GM12874 (cell line): Measurements from ENCODE around the gene HOXA3.
A peak's percentile ranks its signal among the peaks of the same experiment; 100 is the strongest.

ENCODE experiments used
- TF ChIP-seq, protein P1 (sequence below): IDR thresholded peaks from 2 replicates; pipeline ENCODE4 v1.5.1; 2011; ENCODE audit warnings: low read depth, mild to moderate bottlenecking, control low read depth, low read length, moderate library complexity; ENCODE audit not compliant: insufficient read depth

Gene HOXA3

DNA sequence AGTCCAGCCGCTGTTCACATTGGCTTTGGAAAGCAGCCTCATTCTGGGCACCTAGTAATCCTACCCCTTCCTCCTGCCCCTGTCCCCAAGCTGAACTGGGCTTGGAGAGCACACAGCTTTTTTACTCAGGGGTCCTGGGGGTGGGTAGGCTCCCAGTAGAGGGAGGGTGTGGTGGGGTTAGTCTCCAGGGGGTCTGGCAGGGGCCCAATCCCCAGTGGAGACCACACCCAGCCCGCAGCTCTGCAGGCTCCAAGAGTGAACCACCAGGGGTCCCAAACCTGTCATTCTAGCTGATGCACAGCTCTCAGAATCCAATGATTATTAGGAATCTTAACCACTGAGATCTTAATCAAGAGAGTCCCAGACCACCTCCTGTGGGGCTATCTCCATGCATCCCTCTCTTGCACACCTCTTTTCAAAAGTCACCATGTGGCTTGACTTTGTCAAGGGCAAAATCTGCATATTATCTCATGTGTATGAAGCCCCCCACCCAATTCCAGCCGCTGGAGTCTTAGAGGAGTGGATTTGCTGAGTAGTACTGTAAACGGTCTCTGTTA lies 30.0 kb upstream of the HOXA3 start:
- TF ChIP-seq, protein P1, sequence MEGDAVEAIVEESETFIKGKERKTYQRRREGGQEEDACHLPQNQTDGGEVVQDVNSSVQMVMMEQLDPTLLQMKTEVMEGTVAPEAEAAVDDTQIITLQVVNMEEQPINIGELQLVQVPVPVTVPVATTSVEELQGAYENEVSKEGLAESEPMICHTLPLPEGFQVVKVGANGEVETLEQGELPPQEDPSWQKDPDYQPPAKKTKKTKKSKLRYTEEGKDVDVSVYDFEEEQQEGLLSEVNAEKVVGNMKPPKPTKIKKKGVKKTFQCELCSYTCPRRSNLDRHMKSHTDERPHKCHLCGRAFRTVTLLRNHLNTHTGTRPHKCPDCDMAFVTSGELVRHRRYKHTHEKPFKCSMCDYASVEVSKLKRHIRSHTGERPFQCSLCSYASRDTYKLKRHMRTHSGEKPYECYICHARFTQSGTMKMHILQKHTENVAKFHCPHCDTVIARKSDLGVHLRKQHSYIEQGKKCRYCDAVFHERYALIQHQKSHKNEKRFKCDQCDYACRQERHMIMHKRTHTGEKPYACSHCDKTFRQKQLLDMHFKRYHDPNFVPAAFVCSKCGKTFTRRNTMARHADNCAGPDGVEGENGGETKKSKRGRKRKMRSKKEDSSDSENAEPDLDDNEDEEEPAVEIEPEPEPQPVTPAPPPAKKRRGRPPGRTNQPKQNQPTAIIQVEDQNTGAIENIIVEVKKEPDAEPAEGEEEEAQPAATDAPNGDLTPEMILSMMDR = no peak

DNA sequence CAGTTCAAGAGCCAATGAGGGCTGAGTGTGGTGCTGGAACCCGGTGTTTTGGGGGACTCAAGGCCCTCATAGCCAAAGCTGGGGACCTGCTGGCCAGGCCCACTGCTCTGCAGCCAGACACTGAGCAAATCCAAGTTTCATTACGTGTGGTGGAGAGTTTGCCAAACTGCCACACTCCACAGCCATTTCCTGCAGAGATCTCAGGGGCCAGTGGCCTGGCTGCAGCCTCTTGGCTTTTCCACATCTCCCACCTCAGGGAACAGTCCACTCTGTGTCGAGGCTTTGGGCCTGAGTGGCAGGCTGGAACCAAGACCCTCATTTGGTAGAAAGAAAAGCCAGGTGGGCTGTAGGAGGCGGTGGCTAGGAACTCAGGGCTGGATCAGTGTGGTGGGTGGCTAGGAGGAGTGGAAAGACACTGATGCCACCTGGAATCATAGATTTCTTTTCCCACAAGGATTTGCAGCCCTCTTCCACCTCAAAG lies 29.5 kb upstream of the HOXA3 start:
- TF ChIP-seq, protein P1 = no peak

DNA sequence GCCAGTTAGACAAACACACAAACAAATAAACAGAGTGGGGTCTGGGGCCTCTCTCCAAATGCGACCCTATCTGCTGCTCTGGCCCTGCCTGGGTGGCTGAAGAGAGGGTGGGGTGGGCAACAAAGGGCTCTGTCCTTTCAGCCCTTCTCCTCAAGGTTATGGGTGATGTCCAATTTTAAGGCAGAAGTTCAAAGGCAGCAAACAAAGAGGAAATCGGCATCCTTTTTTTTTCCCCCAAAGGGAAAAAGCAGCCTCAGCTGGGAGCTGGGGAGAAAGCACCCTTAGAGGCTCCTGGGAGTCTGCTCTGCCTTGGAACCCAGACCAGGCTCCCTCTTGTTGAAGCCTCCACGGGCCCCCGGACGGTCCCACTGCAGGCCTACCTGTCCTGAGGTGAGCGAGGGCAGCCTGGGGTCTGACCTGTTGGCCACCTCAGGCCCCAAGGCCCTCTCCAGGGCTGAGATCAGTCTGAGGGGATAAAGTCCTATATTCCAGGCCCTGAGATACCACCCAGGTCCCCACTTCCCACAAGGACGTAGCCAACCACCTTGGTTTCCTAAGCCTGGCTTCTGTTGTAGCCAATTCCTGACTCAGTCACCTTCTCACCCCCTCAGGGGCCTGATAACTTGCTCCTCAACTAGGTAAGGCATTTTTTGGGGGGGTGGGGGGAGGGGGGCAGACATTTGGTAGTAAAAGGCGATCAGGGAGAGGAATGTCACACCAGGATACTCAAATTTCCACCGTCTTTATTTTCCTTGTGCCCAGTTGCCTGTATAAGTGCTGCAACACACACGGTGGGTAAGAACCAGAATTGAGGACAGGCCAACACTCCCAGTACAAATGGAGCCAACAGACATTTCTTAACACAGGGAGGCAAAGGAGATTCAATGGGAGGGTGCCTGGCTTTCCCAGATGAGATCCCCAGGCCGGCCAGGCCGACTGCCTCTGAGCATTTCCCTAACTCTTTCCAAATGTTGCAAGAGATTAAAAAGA lies 28.3 kb upstream of the HOXA3 start:
- TF ChIP-seq, protein P1 = no peak

DNA sequence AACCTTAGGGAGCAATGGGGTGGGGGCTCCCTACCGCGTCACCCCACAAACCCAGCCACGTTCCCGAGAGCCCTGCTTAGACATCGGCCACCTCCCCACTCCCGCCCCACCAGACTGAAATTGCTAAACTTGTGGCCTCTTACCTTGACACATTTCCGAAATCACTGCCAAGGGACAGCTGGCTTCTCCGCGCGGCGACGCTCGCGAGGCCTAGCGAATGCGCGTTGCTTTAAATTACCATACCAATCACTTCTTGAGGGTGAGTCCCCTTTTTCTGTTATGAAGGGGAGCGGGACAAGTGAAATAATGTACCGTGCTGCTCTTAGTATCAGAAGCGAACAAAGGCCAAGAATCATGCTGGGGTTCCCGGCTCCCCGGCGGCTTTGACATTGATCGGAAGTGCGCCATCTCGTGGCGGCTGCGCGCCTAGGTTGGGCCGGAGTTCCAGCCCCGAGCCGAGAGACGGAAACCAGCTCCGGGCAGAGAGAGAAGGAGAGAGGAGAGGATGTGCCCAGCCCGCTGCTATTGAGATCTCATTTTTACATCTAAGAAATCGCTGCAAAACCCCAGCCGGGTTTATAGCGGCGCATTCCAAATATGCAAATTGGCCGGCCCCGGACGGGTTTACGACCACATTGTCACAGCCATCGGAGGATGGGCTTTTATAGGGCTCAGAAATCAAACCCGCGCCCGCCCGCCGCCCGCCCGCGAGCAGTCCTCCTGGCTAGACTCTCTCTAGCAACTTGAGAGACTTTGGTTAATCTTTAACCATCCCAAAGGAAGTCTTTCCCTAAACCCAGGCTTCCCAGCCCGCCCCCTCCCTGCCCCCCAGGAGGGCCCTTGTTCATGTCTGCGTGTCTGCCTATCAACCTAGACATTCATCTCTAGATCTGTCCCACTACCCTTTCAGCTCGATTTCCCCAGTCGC lies 27.4 kb upstream of the HOXA3 start:
- TF ChIP-seq, protein P1 = peak; percentile 82

DNA sequence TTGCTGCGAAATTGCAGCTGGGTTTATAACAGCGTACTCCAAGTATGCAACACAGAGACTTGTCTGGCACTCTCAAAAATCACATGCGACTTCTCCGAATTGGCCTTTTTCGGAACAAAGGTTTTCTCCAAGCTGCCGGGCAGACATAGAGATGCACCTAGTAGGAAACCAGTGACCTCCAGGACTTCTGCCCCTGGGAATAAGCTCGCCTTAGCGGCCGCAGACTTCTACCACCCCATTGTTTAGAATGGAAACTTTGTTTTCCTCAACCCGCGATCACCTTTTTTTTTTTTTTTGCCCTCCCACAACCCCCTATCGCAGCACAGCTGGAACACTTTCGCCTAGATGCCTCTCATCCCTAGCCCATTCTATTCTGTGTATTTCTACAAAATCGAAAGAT lies 26.6 kb upstream of the HOXA3 start:
- TF ChIP-seq, protein P1 = no peak

DNA sequence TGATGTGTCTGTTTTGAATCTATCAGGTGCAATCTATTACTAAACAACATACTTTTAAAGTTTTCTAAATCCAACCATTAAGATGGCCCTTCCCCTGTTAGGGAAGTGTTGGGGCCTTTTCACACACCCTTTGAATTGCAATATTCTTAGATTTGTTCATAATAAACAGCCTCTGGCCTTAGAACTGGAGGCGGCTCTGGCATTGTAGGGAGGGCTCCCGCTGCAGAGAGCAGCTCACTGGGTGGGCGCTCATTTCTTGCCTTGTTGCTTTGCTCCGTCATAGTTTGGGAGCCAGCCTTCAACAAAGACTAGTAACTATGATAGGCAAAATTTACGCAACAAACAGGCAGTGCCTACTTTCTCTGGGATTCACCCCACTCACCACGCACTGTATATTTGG lies 26.0 kb upstream of the HOXA3 start:
- TF ChIP-seq, protein P1 = no peak
